Measurements from ENCODE around the gene POLR2I. TPM values are rescaled to one million over a fixed set of nuclear protein-coding genes. Genes with fewer than 3 reads are reported as not detected.

The POLR2I gene
- total and polyA plus RNA-seq, 2 of the 13 experiments (the other 11 are each of a cell fraction or from before 2014, with no cell fraction given), result 40.5 to 104 TPM

GRCh38 chr19:36115453-36116343 is 1.0 kb upstream of the POLR2I start, which contains the start of gene TBCB (continued):
- no peak for TF ChIP-seq SOX6 (IDR thresholded peaks at IDR 0.05)
- TF ChIP-seq SOX6 (CRISPR knock-in tag; IDR thresholded peaks at IDR 0.05), result 0 out of 2 replicates have a peak, but pooled peaks have one; percentile 0
- TF ChIP-seq SMAD1 (CRISPR knock-in tag; IDR thresholded peaks at IDR 0.05; ENCODE audit: borderline replicate concordance, low read depth), result 0 out of 2 replicates have a peak, but pooled peaks have one; percentile 56
- TF ChIP-seq NAIF1 (CRISPR knock-in tag; IDR thresholded peaks at IDR 0.05; ENCODE audit: borderline replicate concordance), result peak; percentile 7; the same call in 1 of the 2 replicates
- TF ChIP-seq WIZ (CRISPR knock-in tag; IDR thresholded peaks at IDR 0.05), result 0 out of 2 replicates have a peak, but pooled peaks have one; percentile 18
- TF ChIP-seq ZNF761 (CRISPR knock-in tag; conservative IDR thresholded peaks at IDR 0.05), result 0 out of 2 replicates have a peak, but pooled peaks have one; percentile 24
- 0 out of 2 replicates have a peak, but pooled peaks have one; percentile 69 for TF ChIP-seq CCDC6 (CRISPR knock-in tag; IDR thresholded peaks at IDR 0.05)
- TF ChIP-seq E2F1 (CRISPR knock-in tag; IDR thresholded peaks at IDR 0.05), result no peak
- TF ChIP-seq KLF11 (CRISPR knock-in tag; IDR thresholded peaks at IDR 0.05), result no peak
- TF ChIP-seq POLR2A (IDR thresholded peaks at IDR 0.05; ENCODE audit: insufficient read depth in 1 of 2, low read depth in 2 of 2, low read length in 2 of 2), result peak; percentile 59 to 60; a peak in 3 of 4 replicates
- 0 out of 2 replicates have a peak, but pooled peaks have one; percentile 17 for TF ChIP-seq SP5 (CRISPR knock-in tag; IDR thresholded peaks at IDR 0.05; ENCODE audit: borderline replicate concordance, low read depth)
- TF ChIP-seq UBTF (CRISPR knock-in tag; IDR thresholded peaks at IDR 0.05), result 0 out of 2 replicates have a peak, but pooled peaks have one; percentile 14
